Subcutaneous abdominal adipose tissue (tissue), 5 donors: Measurements from ENCODE around the gene GCKR.

Experiments
- H3K27ac ChIP-seq: one replicate; pipeline ENCODE4 v1.7.0; 2013; ENCODE audit warnings: low read depth, mild to moderate bottlenecking, inconsistent platforms, low read length, moderate library complexity
- H3K27me3 ChIP-seq, 5 donors: one replicate each; pipeline ENCODE4 v1.7.0; 2013; ENCODE audit warnings: low read length in 5 of 5, inconsistent platforms in 1 of 5; ENCODE audit not compliant: control insufficient read depth in 5 of 5, insufficient read depth in 4 of 5
- H3K36me3 ChIP-seq, 5 donors: one replicate each; pipeline ENCODE4 v1.7.0; 2013; ENCODE audit warnings: low read length in 5 of 5; ENCODE audit not compliant: control insufficient read depth in 5 of 5, insufficient read depth in 5 of 5
- H3K4me1 ChIP-seq, 5 donors: one replicate each; pipeline ENCODE4 v1.7.0; 2013; ENCODE audit warnings: low read length in 5 of 5, mild to moderate bottlenecking in 3 of 5, moderate library complexity in 1 of 5; ENCODE audit not compliant: control insufficient read depth in 5 of 5, insufficient read depth in 5 of 5
- H3K4me3 ChIP-seq, 5 donors: one replicate each; pipeline ENCODE4 v1.7.0; 2013; ENCODE audit warnings: low read length in 5 of 5, low read depth in 1 of 5
- H3K9ac ChIP-seq, 5 donors: one replicate each; pipeline ENCODE4 v1.7.0; 2013; ENCODE audit warnings: low read length in 5 of 5, mild to moderate bottlenecking in 4 of 5, moderate library complexity in 3 of 5
- H3K9me3 ChIP-seq, 5 donors: one replicate each; pipeline ENCODE4 v1.7.0; 2013; ENCODE audit warnings: low read length in 5 of 5; ENCODE audit not compliant: control insufficient read depth in 5 of 5
- donor health status: healthy.
- donor health status: healthy.
- donor health status: healthy.
- donor health status: healthy.
- donor health status: healthy.

Gene GCKR

GRCh38 chr2:27489498-27490397, 6.9 kb upstream of the GCKR start, which contains the start of gene IFT172:
TSS of gene IFT172 (minus strand) at chr2:27489743. CDS start at chr2:27489653, 90 bp downstream.
- Histone ChIP-seq H3K27me3 (peaks cover 0 to 3% (median 0%) of the 10 kb centered on the region in 5 donors), H3K9ac (peak within 1 kb of the TSS; percentile 51 to 86 (median 66)), H3K4me1 (peaks cover 3 to 29% (median 24%) of the 10 kb centered on the region in 5 donors), H3K27ac (peak within 1 kb of the TSS; percentile 88), H3K4me3 (peak within 1 kb of the TSS; percentile 62 to 89 (median 86)), H3K36me3 (peaks cover 0 to 22% (median 9%) of the 10 kb centered on the region in 5 donors), H3K9me3 (no peaks in the 10 kb centered on the region)

DNA sequence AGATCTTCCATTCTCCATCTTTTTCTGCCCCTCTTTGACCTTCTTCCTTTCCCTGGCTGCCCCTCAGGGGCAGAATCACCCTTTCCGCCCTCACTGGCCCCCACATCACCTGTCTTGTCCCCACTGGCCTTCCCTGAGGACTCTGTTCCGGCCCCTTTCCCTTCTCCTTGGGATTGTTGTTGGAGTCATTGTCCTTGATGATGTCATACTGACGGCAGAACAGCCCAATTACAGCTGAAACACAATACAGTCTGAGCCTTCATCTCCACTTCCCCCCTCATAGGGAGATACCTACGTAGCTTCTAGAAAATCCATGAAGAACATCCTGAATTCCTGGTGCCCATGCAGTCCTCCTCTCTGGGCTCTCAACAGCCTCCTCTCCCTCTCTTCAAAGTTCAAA, 4.1 kb upstream of the GCKR start:
- peak overlapping the region; percentile 88 for H3K27ac ChIP-seq
- H3K27me3 ChIP-seq: peaks cover 0 to 10% (median 0%) of the 10 kb centered on the region in 5 donors
- H3K9me3 ChIP-seq: no peaks in the 10 kb centered on the region
- H3K4me3 ChIP-seq: no peak overlapping the region
- peak overlapping the region in 1 of 5 donors; percentile 48 for H3K9ac ChIP-seq
- peaks cover 0 to 17% (median 8%) of the 10 kb centered on the region in 5 donors for H3K36me3 ChIP-seq
- peaks cover 3 to 35% (median 28%) of the 10 kb centered on the region in 5 donors for H3K4me1 ChIP-seq

DNA sequence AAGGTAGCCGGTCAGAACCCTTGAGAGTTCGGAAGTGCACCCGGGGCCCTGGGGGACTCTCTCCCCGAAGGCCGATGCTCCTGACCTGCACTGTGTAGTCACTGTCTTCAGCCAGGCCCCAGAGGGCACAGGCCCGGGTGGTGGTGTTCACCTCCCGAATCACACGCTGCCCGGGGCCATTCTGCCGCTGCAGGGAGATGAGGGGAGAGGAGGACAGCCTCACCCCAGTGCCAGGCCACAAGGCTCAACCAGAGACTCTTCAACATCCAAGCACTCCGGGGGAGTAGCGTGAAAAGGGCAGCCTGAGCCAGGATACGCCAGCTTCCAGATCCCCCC, 2.7 kb upstream of the GCKR start:
- H3K4me1 ChIP-seq: peaks cover 3 to 31% (median 26%) of the 10 kb centered on the region in 5 donors
- H3K27me3 ChIP-seq: peaks cover 0 to 10% (median 0%) of the 10 kb centered on the region in 5 donors
- peak overlapping the region; percentile 31 to 89 (median 74) for H3K9ac ChIP-seq
- H3K27ac ChIP-seq: peak overlapping the region; percentile 88
- H3K4me3 ChIP-seq: peak overlapping the region; percentile 72 to 82 (median 74)
- H3K9me3 ChIP-seq: no peaks in the 10 kb centered on the region
- peaks cover 0 to 17% (median 8%) of the 10 kb centered on the region in 5 donors for H3K36me3 ChIP-seq

DNA sequence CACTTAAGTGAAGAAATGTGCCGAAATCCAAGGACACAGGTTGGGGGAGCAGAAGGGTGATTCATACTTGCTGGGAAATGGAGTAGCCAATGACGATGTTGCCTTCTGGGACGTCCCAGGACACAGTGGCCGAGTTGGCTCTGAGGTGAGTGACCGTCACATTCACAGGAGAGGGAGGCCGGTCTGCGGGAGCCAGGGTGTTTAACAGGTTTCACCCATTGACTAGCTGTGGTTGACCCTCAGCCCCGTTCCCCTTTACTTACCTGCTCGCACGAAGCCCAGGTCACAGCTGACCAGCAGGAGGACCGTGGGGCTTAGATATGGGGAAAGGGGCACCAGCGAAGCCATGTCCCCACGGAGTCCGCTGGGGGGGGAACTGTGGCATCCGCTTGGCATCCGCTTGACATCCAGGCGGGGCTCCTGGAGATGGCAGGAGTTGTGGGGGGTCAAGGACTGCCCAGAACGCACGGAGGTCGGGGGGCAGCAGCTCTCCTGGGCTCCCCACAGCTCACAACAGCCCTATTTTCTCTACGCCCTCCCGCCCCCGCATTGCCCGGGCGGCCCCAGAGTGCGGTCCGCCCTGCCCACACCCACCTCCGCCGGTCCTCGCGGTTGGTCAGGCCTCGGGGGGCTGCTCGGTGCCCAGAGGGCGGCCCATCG, 2.2 kb upstream of the GCKR start:
- peaks cover 0 to 17% (median 8%) of the 10 kb centered on the region in 5 donors for H3K36me3 ChIP-seq
- peaks cover 0 to 10% (median 0%) of the 10 kb centered on the region in 5 donors for H3K27me3 ChIP-seq
- no peaks in the 10 kb centered on the region for H3K9me3 ChIP-seq
- H3K4me3 ChIP-seq: peak overlapping the region; percentile 72 to 82 (median 74)
- peaks cover 3 to 26% (median 21%) of the 10 kb centered on the region in 5 donors for H3K4me1 ChIP-seq
- H3K27ac ChIP-seq: peak overlapping the region; percentile 88
- peak overlapping the region; percentile 73 to 89 (median 81) for H3K9ac ChIP-seq

DNA sequence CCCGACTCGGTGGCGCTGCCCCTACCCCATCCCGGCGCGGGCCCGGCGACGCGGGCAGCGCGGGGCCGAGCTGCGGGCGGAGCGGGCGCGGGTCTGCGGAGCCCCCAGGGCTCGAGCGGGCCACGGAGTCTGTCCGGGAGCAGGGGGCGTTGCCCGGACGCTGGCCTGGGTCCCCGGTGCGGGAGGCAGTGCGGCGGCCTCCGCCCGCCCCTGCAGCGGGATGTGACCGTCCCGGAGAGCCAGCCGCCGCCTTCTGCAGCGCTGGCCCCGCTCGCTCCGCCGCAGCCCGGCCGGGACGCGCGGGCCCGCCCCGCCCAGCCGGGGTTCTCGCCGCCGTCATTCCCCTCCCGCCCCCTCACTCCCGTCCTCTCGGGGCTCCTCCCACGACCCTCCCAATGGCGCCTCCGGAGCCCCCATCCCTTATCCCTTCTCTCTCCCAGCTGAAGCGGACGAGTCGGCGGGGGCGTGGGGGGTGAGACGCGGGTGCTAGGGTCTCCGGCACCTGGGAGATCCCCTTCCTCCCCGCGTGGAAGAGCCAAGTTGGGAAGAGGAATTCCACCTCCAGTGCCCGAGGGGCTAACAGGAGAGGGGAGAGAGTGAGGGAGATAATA, 1.6 kb upstream of the GCKR start, which contains the start of gene FNDC4:
Gene FNDC4 (minus strand): TSS at position 257 of the 611 bp plus-strand sequence. CDS start 521 bp downstream, outside the sequence.
- H3K27me3 ChIP-seq: peaks cover 0 to 10% (median 0%) of the 10 kb centered on the region in 5 donors
- no peaks in the 10 kb centered on the region for H3K9me3 ChIP-seq
- H3K4me3 ChIP-seq: peak within 1 kb of the TSS; percentile 72 to 82 (median 74)
- peak within 1 kb of the TSS; percentile 88 for H3K27ac ChIP-seq
- H3K4me1 ChIP-seq: peaks cover 3 to 22% (median 17%) of the 10 kb centered on the region in 5 donors
- peak within 1 kb of the TSS; percentile 73 to 89 (median 81) for H3K9ac ChIP-seq
- H3K36me3 ChIP-seq: peaks cover 0 to 17% (median 8%) of the 10 kb centered on the region in 5 donors

DNA sequence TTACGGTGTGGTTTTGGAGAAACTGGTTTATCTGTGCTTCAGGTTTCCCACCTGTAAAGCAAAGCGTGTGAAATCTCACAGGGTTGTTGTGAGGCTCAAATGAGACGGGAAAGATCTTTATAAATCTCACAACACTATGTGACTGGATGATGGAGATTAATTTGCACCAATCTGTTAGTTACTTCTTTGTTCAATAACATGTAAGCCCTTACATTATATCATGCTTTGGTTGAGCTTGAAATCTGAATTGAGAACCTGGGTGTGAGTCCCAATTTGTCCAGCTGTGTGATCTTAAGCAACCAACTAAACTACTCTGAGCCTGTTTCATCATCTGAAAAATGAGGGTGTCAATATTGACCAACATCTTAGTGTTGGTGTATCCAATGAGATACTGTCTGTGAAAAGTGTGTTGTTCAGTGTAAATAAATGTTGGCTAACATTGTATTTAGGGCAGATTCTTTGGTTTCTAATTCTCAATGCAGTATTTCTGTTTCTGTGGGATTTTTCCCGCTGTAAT, 741 bp upstream of the GCKR start:
- H3K36me3 ChIP-seq: peaks cover 0 to 17% (median 8%) of the 10 kb centered on the region in 5 donors
- no peak overlapping the region for H3K27ac ChIP-seq
- H3K9me3 ChIP-seq: no peaks in the 10 kb centered on the region
- H3K9ac ChIP-seq: peak overlapping the region in 1 of 5 donors; percentile 85
- H3K4me1 ChIP-seq: peaks cover 3 to 20% (median 15%) of the 10 kb centered on the region in 5 donors
- peaks cover 0 to 10% (median 0%) of the 10 kb centered on the region in 5 donors for H3K27me3 ChIP-seq
- no peak overlapping the region for H3K4me3 ChIP-seq

DNA sequence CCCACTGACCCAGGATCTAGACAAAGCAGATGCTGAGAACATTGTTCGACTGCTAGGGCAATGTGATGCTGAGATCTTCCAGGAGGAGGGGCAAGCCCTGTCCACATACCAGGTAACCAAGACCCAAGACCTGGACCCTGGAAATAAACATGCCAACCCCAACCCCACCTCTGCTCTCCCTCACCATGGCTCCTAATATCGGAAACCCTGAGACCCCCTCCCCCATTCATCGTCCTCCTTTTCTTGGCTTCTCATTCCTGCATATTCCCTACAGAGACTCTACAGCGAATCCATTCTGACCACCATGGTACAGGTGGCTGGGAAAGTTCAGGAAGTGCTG, 619 bp downstream of the GCKR start:
- Histone ChIP-seq H3K9ac (no peak overlapping the region), H3K27ac (no peak overlapping the region)

GRCh38 chr2:27498975-27499374, 2.3 kb downstream of the GCKR start:
- Histone ChIP-seq H3K4me1 (peaks cover 0 to 14% (median 11%) of the 10 kb centered on the region in 5 donors), H3K27ac (no peak overlapping the region), H3K9ac (no peak overlapping the region), H3K4me3 (no peak overlapping the region), H3K36me3 (no peaks in the 10 kb centered on the region), H3K9me3 (no peaks in the 10 kb centered on the region), H3K27me3 (peaks cover 0 to 10% (median 0%) of the 10 kb centered on the region in 5 donors)

More for the DNA sequence above, 619 bp downstream of the GCKR start:
- Histone ChIP-seq H3K36me3 (peaks cover 0 to 8% (median 2%) of the 10 kb centered on the region in 5 donors), H3K9me3 (no peaks in the 10 kb centered on the region), H3K27me3 (peaks cover 0 to 10% (median 0%) of the 10 kb centered on the region in 5 donors), H3K4me3 (no peak overlapping the region), H3K4me1 (peaks cover 3 to 20% (median 15%) of the 10 kb centered on the region in 5 donors)

GRCh38 chr2:27501042-27501441, 4.4 kb downstream of the GCKR start:
- peaks cover 0 to 6% (median 0%) of the 10 kb centered on the region in 5 donors for H3K27me3 ChIP-seq
- H3K4me3 ChIP-seq: no peak overlapping the region
- no peaks in the 10 kb centered on the region for H3K4me1 ChIP-seq
- no peaks in the 10 kb centered on the region for H3K9me3 ChIP-seq
- no peaks in the 10 kb centered on the region for H3K36me3 ChIP-seq
- H3K27ac ChIP-seq: no peak overlapping the region
- H3K9ac ChIP-seq: no peak overlapping the region
